ENCODE data around the gene C19orf25.

The C19orf25 gene

DNA sequence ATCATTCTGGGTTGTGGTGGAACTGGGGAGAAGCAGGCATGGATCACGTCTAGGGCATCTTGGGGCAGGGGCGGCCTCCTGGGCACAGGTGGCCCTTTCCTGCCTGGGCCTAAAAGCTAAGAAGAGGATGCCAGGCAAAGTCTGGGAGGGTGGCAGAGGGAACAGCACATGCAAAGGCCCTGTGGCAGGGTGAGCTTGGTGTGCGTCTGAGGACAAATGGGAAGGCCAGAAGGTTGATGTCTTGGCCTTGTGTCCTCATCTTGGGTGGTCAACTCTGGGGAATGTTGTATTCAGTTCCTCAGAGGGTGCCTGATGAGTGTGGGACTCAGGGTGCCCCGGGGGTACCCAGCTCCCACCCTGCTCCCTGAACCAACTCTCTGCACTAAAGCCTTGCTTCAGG, 39.5 kb upstream of the C19orf25 start:
- DNase-seq (ENCODE audit: low read depth): no peak

DNA sequence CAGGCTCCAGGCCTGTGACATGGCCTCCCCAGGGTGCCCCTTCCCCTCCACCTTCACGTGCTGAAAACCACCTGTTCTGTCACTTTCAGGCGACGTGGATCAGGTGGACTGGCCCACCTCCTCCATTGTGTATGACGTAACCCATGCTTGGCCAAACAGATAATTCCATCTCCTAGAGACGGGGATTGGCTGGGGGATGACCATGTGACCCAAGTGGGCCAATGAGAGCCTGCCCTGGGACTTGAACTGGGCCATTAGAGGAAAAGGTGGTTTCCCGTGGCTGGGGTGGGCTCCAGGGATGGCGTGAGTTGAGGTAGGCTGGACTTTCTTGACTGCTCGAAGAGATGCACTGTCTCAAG, 37.4 kb upstream of the C19orf25 start:
- no peak for DNase-seq (ENCODE audit: low read depth)
- TF ChIP-seq CTCF (IDR thresholded peaks at IDR 0.05; ENCODE audit: low read length, missing control alignments): no peak
- no peak overlapping the region for H3K4me3 ChIP-seq (replicated peaks; ENCODE audit: low read depth, low read length)

More for the DNA sequence above, 39.5 kb upstream of the C19orf25 start:
- TF ChIP-seq CTCF (IDR thresholded peaks at IDR 0.05; ENCODE audit: low read length, missing control alignments): no peak
- no peak overlapping the region for H3K4me3 ChIP-seq (replicated peaks; ENCODE audit: low read depth, low read length)

- DNase-seq (ENCODE audit: low read depth): no peak
- no peak overlapping the region for H3K4me3 ChIP-seq (replicated peaks; ENCODE audit: low read depth, low read length)
- no peak for TF ChIP-seq CTCF (IDR thresholded peaks at IDR 0.05; ENCODE audit: low read length, missing control alignments)
These were observed 36.1 kb upstream of the C19orf25 start for GRCh38 chr19:1514986-1515721.

DNA sequence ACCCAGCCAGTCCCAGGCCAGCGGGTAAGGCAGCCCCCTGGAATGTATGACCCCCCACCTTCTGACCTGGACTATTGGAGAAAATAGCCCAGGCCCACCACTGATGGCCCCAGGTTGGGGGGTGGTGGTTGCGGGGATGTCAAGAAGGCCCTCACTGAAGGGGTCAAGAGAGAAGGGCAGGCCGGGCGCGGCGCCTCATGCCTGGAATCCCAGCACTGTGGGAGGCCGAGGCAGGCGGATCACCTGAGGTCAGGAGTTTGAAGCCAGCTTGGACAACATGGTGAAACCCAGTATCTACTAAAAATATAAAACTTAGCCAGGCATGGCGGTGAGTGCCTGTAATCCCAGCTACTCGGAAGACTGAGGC, 35.3 kb upstream of the C19orf25 start:
- no peak overlapping the region for H3K4me3 ChIP-seq (replicated peaks; ENCODE audit: low read depth, low read length)
- no peak for TF ChIP-seq CTCF (IDR thresholded peaks at IDR 0.05; ENCODE audit: low read length, missing control alignments)
- DNase-seq (ENCODE audit: low read depth): no peak

DNA sequence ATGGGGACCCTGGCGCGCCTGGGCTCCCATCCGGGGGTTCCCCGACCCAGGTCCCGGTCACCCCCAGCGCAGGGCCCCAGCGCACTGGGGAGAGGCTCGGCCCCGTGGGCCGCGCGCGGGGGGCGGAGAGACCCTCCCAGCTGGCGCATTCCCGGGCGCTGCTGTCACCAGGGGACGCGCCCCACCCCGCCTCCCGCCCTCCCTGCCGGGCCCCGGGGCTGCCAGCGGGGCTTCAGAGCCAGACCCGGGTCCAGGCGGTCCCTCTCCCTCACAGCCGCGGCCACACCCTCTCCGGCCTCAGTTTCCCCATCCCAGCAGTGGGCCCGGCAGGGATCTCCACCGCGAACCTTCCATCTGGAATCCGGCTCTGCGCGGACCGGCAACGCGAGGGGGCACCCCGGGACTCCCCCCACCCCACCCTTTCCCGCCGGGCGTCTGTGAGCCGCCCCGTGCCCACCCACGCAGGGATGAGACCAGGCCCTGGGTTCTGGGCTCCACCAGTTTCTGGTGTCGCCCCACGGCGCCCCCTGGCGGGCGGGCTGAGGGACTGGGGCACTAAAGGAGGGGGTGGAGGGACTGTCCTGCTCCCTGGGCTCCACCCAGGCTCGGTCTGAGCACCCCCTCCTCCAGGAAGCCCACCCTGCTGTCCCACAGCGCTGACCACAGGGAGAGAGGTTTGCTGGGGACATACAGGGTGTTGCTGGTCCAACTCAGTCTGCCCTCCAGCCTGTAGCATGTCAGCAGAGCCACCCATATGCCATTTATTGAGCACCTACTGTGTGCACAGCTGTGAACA, 34.7 kb upstream of the C19orf25 start:
- DNase-seq (ENCODE audit: low read depth): peak; percentile 64
- peak overlapping the region; percentile 58 for H3K4me3 ChIP-seq (replicated peaks; ENCODE audit: low read depth, low read length)
- peak; percentile 58 for TF ChIP-seq CTCF (IDR thresholded peaks at IDR 0.05; ENCODE audit: low read length, missing control alignments)

DNA sequence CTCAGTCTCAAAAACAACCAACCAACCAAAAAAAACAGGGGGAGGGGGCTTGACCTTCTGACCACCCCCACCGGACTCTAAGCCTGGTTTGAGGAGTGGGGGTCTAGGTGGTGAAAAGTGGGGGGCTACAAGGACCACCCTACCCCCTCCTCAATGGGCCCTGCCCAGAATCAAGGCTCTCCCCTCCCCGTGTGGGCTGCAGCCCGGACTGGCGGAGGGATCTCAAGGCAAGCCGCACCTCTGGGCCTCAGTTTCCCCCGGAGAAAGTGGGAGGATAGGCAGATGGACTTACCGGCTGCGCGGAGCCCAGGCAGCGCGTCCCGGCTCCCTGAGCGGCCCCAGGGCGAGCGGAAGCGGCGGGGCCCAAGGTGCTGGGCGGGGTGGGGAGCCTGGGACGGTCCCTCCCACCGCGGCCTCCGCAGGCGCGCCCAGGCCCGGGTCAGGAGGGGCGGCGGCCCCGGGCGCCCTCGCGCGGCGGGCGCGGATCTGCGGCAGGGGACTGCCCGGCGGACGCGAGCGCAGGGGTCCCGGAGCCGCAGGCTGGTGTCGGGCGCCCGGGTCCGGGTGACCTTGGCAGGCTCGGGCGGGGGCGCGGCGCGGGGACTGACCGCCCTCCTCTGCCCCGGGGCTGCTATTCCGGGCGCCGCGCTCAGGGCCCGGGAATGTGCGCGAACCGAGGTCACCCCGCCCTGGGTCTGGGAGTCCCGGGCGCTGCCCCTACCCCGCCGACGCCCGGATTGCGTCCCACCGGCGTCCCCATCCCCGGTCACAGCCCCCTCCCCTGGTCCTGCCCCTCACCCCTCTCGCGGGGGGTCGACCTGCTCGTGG, 33.9 kb upstream of the C19orf25 start, which contains the start of gene ADAMTSL5:
Gene ADAMTSL5, minus strand, starts transcription at position 349 of the 828 bp plus-strand sequence. CDS start 2,076 bp downstream, outside the sequence.
- DNase-seq (ENCODE audit: low read depth): peak; percentile 63
- peak within 1 kb of the TSS; percentile 58 for H3K4me3 ChIP-seq (replicated peaks; ENCODE audit: low read depth, low read length)
- no peak for TF ChIP-seq CTCF (IDR thresholded peaks at IDR 0.05; ENCODE audit: low read length, missing control alignments)
